Measurements from ENCODE around the gene USH2A.

Gene USH2A

DNA sequence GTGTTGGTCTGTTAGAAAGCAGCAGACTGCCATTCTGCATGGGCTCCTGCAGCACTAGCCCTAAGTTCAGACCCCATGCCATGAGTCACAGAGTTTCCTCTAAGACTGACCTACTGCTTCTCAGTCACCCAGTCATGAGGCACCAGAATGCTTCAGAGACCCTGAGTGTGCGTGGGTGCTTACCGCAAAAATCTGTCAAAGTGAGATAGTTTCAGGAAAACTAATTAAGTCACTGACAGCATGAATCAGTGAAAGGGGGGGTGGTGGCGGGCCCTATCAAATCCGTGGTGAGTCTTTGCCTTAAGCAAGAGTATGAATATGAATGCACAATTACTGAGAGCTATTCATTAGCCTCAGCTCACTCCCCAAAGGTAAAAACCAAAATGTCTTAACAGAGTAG, 758.0 kb downstream of the USH2A start:
- TF ChIP-seq, protein P1, sequence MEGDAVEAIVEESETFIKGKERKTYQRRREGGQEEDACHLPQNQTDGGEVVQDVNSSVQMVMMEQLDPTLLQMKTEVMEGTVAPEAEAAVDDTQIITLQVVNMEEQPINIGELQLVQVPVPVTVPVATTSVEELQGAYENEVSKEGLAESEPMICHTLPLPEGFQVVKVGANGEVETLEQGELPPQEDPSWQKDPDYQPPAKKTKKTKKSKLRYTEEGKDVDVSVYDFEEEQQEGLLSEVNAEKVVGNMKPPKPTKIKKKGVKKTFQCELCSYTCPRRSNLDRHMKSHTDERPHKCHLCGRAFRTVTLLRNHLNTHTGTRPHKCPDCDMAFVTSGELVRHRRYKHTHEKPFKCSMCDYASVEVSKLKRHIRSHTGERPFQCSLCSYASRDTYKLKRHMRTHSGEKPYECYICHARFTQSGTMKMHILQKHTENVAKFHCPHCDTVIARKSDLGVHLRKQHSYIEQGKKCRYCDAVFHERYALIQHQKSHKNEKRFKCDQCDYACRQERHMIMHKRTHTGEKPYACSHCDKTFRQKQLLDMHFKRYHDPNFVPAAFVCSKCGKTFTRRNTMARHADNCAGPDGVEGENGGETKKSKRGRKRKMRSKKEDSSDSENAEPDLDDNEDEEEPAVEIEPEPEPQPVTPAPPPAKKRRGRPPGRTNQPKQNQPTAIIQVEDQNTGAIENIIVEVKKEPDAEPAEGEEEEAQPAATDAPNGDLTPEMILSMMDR (IDR thresholded peaks at IDR 0.05; ENCODE audit: control extremely low read depth, extremely low read depth, low read depth, missing control alignments), result no peak
- ChIA-PET CTCF (no interaction called here), POLR2A (no interaction called here)
- DNase-seq (ENCODE audit: extremely low spot score), result no peak

DNA sequence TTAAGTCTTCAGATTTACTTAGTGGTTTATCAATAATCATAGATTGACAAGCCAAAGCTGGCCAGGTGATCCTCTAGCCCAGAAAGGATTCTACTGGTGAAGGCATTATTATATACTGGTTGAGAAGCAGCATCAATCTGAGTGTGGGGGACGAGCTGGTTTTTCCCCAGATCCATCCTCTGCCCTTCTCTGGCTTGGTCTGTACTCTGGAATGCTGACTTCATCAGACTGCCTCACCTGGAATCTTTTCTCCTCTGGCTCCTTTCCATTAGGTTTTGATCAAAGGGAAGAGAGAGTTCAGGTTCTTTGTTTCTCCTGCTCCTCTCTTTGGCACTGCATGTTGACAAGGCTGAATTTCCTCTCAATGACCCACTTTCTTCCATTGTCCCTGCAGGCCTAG, 762.2 kb downstream of the USH2A start:
- ChIA-PET CTCF (no interaction called here), POLR2A (no interaction called here)
- TF ChIP-seq, protein P1 (IDR thresholded peaks at IDR 0.05; ENCODE audit: control extremely low read depth, extremely low read depth, low read depth, missing control alignments), result no peak
- DNase-seq (ENCODE audit: extremely low spot score), result no peak

DNA sequence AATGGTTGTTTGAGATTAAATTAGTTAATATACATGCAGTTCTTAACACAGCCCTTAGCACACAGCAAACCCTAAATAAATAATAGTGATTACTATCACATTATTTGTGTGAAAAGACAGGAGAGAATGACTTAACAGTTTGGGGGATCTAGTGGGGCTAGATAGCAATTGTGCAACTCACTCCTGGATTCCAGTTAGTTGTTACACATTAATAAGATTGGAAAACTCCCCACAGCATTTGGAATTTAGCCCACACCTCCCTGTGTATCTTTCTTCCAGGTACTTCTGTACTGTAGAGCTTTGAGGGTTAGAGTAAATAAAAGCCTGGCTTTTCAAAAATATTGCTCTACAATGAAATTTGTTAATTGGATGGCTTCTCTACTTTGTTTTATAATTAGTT, 763.0 kb downstream of the USH2A start:
- ChIA-PET POLR2A (no interaction called here), CTCF (no interaction called here)
- TF ChIP-seq, protein P1 (IDR thresholded peaks at IDR 0.05; ENCODE audit: control extremely low read depth, extremely low read depth, low read depth, missing control alignments), result no peak
- no peak for DNase-seq (ENCODE audit: extremely low spot score)

DNA sequence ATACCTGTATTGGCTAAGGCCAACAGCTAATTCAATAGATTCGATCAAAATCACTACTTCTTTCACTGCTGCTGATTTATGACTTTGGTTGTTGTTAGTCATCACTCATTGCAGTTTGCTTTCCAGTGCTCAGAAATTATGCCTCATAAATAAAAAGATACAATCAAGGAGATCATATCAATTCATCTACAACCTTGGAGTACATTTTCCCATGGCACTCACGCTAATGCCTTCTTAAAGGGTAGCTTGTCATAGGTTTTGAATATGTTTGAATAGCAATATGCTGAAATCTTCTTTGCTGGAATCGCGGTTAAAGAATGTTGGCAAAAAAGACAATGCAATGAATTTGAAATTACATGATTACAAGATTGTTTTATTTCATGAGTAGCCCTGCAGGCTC, 766.2 kb downstream of the USH2A start:
- TF ChIP-seq, protein P1 (IDR thresholded peaks at IDR 0.05; ENCODE audit: control extremely low read depth, extremely low read depth, low read depth, missing control alignments), result no peak
- CTCF ChIA-PET, result no interaction called here
- no peak for DNase-seq (ENCODE audit: extremely low spot score)
- POLR2A ChIA-PET, result no interaction called here

DNA sequence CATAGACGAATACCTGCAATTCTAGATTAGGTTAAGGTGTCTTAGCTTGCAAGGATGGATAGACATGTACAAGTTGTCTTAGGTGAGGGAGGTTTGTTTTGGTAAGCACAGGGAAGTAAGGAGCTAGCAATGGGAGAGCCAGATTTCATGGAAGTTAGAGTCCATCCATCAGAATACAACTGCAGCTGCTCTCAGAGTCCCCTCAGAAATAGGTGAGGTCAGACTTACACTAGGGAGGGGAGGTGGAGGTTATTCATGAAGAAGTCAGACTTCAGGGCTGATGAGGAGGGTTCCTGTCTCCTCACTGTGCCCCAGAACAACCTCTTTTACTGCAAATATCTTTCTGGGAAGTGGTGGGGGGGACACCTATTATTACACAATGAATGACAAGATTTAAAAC, 770.9 kb downstream of the USH2A start:
- TF ChIP-seq, protein P1 (IDR thresholded peaks at IDR 0.05; ENCODE audit: control extremely low read depth, extremely low read depth, low read depth, missing control alignments), result no peak
- ChIA-PET POLR2A (no interaction called here), CTCF (no interaction called here)
- no peak for DNase-seq (ENCODE audit: extremely low spot score)

DNA sequence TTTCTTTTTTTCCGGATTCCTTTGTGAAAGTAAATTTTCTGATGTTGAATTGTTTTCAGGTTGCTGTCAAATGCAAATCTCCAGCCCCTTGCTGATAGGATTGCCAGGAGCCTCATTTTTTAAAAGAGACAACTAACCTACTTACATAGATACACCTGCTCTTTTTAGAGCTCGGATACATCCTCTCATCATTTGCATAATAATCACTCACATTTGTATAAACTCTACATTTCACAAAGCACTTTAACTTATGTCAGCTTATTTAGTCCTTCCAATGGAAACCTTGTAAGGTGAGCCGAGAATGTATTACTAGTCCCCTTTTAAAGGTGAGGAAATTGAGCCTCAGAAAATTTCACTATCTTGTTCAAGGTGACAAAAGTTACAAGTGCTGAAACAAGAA, 771.4 kb downstream of the USH2A start:
- ChIA-PET CTCF (no interaction called here), POLR2A (no interaction called here)

More for the DNA sequence above, 771.4 kb downstream of the USH2A start:
- TF ChIP-seq, protein P1 (IDR thresholded peaks at IDR 0.05; ENCODE audit: control extremely low read depth, extremely low read depth, low read depth, missing control alignments), result no peak
- DNase-seq (ENCODE audit: extremely low spot score), result no peak
